BE2C (cell line): ENCODE measurements around the gene SCN2A.

Source experiments
- DNase-seq: peaks from one replicate; pipeline ENCODE4 v3.0.0-alpha.2; 2020
- H3K27me3 ChIP-seq: fragments of 250-450 bp; sonication (Bioruptor Pico); 2 replicates; pipeline ENCODE4 v1.5.1; 2020; ENCODE audit warnings: mild to moderate bottlenecking
- H3K36me3 ChIP-seq: fragments of 250-450 bp; sonication (Bioruptor Pico); 2 replicates; pipeline ENCODE4 v1.5.1; 2020; ENCODE audit warnings: mild to moderate bottlenecking
- H3K4me1 ChIP-seq: fragments of 250-450 bp; sonication (Bioruptor Pico); 2 replicates; pipeline ENCODE4 v1.5.1; 2020
- H3K4me3 ChIP-seq: 2 replicates; pipeline ENCODE4 v1.5.1; 2011; ENCODE audit warnings: low read depth, low read length
- H3K9me3 ChIP-seq: fragments of 250-450 bp; sonication (Bioruptor Pico); 2 replicates; pipeline ENCODE4 v1.5.1; 2020
- TF ChIP-seq, protein P1 (sequence below): IDR thresholded peaks from 2 replicates; pipeline ENCODE4 v1.5.1; 2012; ENCODE audit warnings: mild to moderate bottlenecking, low read depth, low read length

Gene SCN2A

DNA sequence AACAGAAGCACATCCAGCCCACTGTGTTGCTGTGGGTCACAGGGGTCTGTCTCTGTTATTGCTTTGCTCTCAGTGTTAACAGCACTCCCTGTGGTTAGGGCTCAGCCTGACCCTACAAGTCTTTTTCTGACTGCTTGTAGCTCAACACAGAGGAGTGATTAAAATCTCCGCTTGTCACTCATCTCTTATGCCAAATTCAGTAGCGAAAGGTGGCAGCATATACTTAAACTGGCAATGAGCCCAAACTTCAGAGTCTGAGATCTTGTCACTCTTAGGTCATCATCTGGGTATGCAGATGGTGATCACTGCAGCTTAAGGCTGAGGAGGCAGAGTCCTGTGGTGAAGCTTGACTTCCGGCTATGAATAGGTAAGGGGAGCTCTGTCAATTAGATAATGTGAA lies 167.0 kb downstream of the SCN2A start:
- Histone ChIP-seq H3K4me1 (no peaks in the 10 kb centered on the region), H3K9me3 (no peaks in the 10 kb centered on the region), H3K36me3 (no peaks in the 10 kb centered on the region), H3K27me3 (no peaks in the 10 kb centered on the region), H3K4me3 (no peak overlapping the region)
- TF ChIP-seq, protein P1, sequence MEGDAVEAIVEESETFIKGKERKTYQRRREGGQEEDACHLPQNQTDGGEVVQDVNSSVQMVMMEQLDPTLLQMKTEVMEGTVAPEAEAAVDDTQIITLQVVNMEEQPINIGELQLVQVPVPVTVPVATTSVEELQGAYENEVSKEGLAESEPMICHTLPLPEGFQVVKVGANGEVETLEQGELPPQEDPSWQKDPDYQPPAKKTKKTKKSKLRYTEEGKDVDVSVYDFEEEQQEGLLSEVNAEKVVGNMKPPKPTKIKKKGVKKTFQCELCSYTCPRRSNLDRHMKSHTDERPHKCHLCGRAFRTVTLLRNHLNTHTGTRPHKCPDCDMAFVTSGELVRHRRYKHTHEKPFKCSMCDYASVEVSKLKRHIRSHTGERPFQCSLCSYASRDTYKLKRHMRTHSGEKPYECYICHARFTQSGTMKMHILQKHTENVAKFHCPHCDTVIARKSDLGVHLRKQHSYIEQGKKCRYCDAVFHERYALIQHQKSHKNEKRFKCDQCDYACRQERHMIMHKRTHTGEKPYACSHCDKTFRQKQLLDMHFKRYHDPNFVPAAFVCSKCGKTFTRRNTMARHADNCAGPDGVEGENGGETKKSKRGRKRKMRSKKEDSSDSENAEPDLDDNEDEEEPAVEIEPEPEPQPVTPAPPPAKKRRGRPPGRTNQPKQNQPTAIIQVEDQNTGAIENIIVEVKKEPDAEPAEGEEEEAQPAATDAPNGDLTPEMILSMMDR = no peak
- DNase-seq = no peak

DNA sequence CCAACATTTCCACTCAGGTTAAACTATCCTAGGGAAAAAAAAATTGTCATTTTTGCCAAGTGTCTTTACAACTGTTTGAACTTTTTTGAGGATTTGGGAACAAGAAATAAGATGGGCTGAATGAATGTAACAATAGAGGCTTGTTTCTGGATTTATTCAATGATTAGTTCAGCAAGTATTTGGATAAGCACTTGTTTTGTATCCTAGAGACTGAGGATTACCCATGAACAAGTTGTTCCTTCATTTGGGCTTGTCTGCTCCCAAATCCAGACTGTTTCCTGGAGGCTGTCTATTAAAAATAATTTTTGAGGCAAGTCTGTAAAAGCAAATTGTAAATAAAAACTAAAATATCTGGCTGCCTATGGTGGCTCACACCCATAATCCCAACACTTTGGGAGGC lies 168.3 kb downstream of the SCN2A start:
- H3K9me3 ChIP-seq = no peaks in the 10 kb centered on the region
- TF ChIP-seq, protein P1 = no peak

DNA sequence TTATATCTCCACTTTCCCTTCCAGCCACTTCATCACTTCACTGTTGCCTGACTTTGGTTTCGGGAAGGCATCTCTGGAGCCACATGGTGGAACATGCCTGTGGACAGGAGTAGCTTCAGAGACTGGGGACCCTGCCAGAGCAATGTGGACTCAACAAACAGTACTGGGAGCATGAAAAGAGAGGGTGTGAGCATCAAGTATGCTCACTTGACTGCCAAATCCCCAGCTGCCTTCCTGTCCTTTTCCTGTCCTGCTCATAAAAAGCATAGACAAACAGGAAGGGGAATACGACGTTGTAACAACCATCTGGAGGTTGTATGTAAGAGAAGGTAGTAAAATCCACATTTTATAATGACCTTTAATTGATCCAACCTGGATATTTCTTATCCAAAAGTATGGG lies 169.0 kb downstream of the SCN2A start:
- no peaks in the 10 kb centered on the region for H3K9me3 ChIP-seq
- no peaks in the 10 kb centered on the region for H3K27me3 ChIP-seq
- TF ChIP-seq, protein P1 = no peak
- H3K36me3 ChIP-seq = no peaks in the 10 kb centered on the region
- no peak for DNase-seq
- no peak overlapping the region for H3K4me3 ChIP-seq
- no peaks in the 10 kb centered on the region for H3K4me1 ChIP-seq

More for the DNA sequence above, 168.3 kb downstream of the SCN2A start:
- no peak for DNase-seq
- Histone ChIP-seq H3K4me3 (no peak overlapping the region), H3K4me1 (no peaks in the 10 kb centered on the region), H3K36me3 (no peaks in the 10 kb centered on the region), H3K27me3 (no peaks in the 10 kb centered on the region)

DNA sequence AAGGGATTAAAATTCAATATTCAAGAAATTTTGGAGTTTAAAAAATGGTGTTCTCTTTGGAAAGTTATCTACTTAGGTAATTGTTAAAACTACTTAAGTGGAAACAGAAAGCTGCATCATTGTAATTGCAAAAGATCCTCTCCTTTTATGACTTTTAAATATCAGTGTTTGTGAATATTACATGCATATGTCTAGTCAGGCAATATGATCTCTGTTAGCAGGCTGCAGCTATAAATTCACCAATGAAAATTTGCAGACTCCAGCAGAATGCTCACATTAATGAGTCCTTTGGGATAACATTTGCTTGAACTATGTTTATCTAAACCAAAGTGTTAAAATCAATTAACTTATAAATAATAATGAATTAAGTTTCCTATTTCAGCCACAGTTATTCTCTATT lies 171.1 kb downstream of the SCN2A start:
- DNase-seq = no peak
- no peaks in the 10 kb centered on the region for H3K36me3 ChIP-seq
- H3K27me3 ChIP-seq = no peaks in the 10 kb centered on the region
- no peaks in the 10 kb centered on the region for H3K9me3 ChIP-seq
- H3K4me1 ChIP-seq = no peaks in the 10 kb centered on the region
- H3K4me3 ChIP-seq = no peak overlapping the region
- TF ChIP-seq, protein P1 = no peak

DNA sequence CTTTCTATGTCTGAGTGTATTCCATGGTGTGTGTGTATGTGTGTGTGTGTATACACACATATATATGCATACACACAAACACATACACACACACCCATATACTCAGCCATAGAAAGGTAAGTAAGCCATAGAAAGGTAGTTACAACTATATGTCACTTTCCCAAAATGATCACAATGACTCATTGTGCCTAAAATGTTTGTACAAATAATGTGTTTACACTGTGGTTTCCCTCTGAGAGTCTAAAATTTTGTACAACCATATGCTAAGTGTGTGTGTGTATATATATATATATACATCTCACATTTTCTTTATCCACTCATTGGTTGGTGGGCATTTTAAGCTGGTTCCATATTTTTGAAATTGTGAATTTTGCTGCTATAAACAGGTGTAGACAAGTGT lies 175.0 kb downstream of the SCN2A start:
- DNase-seq = no peak
- Histone ChIP-seq H3K4me1 (no peaks in the 10 kb centered on the region), H3K4me3 (no peak overlapping the region), H3K27me3 (no peaks in the 10 kb centered on the region), H3K9me3 (no peaks in the 10 kb centered on the region), H3K36me3 (no peaks in the 10 kb centered on the region)
- TF ChIP-seq, protein P1 = no peak

DNA sequence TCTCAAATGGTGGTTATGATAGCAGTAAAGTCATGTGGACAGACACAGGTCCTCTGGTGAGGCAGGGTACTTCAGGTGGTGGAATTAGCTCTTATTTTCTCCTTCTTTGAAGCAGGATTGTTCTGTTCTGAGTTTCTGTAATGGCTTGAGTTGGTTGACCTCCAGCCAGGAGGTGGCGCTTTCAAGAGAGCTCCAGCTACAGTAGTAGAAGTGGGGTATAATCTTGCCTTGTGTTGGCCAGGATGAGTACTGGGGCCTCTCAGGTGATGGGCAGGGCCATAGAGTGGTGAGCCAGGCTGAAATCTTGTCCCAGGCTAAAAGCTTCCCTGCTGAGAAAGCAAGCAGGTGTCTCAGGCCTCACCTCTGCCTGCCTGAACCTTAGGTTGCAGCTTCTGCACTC lies 177.8 kb downstream of the SCN2A start:
- Histone ChIP-seq H3K4me3 (no peak overlapping the region), H3K4me1 (no peaks in the 10 kb centered on the region), H3K9me3 (no peaks in the 10 kb centered on the region), H3K27me3 (no peaks in the 10 kb centered on the region), H3K36me3 (no peaks in the 10 kb centered on the region)
- DNase-seq = no peak
- TF ChIP-seq, protein P1 = no peak
